Activated T-cell treated with anti-CD3 and anti-CD28 coated beads, Interleukin-2, amount 50 U/mL, for 48 hours (primary cell): ENCODE measurements around the gene SRRT.
A peak's percentile ranks its signal among the peaks of the same experiment; 100 is the strongest.

Experiments used
- DNase-seq, 2 experiments: peaks; one replicate each; pipeline ENCODE4 v3.0.0-alpha.2; 2020

SRRT gene

DNA sequence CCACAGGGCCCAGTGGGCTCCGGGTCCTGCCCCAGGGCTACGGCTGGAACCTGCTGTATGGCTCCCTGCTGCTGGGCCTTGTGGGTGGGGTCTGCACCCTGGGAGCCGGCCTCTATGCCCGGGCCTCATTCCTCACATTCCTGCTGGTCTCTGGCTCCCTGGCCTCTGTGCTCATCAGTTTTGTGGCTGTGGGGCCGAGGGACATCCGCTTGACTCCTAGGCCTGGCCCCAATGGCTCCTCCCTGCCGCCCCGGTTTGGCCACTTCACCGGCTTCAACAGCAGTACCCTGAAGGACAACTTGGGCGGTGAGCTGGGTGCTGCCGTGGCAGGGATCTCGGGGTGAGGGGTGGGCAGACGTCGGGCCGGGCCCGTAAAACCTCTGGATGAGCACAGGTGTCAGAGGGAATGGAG, 18.0 kb upstream of the SRRT start:
- no peak for DNase-seq

DNA sequence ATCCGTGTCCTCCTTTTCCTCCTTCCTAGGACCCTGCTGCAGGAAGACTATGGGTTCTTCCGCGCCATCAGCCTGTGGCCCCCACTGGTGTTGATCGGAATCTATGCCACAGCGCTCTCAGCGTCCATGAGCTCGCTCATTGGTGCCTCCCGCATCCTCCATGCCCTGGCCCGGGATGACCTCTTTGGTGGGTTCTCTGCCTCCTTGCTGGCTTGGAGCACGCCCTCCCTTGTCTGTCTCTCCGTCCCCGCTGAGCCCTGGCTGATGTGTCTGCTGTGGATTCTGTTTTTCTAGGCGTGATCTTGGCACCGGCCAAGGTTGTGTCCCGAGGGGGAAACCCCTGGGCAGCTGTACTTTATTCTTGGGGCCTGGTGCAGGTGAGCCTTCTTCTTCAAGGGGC, 15.0 kb upstream of the SRRT start:
- DNase-seq: no peak

DNA sequence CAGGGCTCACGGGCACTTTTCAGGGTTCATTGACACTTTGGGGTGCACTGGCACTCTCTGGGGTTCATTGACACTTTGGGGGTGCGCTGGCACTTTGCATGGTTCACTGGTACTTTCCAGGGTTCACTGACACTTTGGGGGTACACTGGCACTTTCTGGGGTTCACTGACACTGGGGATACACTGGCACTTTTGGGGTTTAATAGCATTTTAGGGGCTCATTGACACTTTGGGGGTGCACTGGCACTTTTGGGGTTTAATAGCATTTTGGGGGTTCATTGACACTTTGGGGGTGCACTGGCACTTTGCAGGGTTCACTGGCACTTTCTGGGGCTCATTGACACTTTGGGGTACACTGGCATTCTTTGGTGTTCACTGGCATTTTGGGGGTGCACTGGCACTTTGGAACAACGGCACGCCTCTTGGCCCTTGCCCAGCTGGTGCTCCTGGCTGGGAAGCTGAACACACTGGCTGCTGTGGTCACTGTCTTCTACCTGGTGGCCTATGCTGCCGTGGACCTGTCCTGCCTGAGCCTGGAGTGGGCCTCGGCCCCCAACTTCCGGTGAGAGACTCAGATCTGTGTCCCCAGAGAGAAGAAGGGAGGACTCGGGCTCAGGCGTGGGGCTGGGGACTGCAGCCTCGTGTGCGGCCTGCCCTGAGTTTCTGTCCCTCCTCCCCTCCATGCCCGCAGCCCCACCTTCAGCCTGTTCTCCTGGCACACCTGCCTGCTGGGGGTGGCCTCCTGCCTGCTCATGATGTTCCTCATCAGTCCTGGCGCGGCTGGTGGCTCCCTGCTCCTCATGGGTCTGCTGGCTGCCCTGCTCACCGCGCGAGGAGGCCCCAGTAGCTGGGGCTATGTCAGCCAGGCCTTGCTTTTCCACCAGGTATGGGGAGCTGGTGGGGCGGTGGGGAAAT, 13.9 kb upstream of the SRRT start:
- DNase-seq: no peak

DNA sequence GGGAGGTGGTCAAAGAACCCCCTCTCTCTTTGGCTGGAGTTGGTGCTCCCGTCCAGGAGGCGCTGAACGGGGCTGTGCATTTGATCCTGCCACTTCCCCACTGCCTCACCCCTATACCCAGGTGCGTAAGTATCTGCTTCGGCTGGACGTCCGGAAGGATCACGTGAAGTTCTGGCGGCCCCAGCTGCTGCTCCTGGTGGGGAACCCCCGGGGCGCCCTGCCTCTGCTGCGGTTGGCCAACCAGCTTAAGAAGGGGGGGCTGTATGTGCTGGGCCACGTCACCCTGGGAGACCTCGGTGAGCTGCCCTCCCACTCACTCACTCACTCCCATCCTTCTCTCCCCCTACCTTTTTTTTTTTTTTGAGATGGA, 13.3 kb upstream of the SRRT start:
- DNase-seq: no peak

DNA sequence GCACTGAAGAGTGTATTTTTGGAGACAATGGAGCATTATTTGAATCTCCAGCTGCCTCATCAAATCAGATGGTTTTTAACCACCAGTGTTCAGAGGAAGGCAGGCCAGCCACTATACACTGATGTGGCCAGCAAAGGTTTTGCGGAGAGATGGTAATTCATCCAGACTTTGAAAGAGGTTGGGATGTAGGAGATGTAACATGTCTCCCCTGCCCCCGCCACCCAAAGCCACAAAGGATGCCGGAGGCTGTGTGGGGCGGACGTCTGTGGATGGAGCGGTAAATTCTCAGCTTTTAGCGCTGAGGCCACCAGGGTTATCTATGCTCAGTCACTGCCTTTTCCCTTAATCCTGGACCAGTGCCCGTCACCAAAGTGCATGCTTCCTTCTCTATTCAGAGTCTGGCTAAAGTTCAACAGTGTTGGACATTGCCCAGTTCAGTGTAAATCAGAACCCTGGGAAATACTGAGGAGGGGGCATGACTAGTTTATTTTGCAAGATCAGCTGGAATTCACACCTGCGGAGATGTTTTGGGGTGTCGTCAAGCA, 11.4 kb upstream of the SRRT start:
- no peak for DNase-seq

DNA sequence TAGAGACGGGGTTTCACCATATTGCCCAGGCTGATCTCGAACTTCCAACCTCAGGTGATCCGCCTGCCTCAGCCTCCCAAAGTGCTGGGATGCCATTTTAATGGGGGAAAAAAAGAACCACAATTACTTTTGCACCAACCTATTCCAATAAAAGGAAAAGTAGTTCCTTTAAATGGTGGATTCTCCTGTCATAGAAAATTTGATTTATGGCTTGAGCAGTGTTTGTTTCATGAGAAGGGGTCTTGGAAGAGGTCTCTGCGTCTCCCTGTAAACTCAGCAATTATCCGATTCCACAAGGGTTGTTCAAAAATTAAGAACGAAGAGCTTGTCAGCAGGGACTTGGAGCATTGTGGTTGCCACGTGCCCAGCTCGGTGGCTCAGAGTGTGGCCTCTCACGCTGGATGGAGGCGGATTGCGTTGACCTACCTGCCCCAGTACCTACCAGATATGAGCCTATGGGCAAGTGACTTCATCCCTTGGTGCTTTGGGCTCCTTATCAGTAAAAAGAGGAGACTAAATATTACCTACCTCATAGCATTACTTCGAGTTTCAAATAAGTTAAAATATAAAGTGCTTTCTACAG, 10.5 kb upstream of the SRRT start:
- no peak for DNase-seq

DNA sequence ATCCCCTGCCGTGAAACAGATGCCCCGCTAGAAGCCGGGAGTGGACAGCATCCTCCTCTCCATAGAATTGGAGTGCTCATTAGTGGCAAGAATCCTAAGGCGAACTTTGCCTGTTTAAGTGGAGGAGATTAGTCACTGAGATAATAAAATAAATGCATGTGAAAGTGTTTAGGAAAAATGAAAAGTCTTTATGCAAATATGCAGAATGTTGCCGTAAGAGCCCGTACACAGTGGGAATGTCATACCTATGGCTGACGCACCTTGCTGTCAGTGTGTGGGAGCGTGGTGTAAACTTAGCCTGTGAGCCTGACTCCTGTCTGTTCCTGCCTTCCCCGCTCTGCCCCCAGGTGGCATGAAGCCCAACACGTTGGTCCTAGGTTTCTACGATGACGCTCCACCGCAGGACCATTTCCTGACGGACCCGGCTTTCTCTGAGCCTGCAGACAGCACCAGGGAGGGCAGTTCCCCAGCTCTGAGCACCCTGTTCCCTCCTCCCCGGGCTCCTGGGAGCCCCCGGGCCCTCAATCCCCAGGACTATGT, 9.5 kb upstream of the SRRT start:
- no peak for DNase-seq

DNA sequence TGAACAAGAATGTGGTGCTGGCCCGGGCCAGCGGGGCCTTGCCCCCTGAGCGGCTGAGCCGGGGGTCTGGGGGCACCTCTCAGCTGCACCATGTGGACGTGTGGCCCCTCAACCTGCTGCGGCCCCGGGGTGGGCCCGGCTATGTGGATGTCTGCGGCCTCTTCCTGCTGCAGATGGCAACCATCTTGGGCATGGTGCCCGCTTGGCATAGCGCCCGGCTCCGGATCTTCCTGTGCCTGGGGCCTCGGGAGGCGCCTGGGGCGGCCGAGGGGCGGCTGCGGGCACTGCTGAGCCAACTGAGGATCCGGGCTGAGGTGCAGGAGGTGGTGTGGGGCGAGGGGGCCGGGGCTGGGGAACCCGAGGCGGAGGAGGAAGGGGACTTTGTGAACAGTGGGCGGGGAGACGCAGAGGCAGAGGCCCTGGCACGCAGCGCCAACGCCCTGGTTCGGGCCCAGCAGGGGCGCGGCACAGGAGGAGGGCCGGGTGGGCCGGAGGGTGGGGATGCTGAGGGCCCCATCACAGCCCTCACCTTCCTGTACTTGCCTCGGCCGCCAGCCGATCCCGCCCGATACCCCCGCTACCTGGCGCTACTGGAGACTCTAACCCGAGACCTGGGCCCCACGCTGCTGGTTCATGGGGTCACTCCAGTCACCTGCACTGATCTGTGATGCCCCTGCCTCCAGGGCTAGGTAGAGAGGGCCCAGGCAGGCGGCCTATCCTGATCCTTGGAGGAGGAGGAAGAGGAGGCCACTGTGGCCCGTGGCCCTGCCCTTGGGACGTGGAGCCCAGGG, 8.8 kb upstream of the SRRT start:
- peak; percentile 54 to 65 for DNase-seq

DNA sequence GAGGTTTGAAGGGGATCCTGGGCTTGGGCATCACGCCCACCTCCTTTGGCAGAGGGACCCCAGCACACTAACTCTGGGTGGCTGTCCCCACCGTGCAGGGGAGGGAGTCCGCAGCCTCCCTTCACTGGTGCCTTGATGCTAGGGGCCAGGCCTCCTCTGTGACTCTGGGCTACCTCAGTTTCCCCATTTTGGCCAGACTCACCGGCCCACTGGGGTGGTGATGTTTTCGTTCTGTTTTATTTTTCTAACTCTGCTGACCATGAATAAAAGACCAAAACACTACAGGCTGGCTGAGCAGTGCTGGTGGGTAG, 8.2 kb upstream of the SRRT start:
- DNase-seq: no peak

DNA sequence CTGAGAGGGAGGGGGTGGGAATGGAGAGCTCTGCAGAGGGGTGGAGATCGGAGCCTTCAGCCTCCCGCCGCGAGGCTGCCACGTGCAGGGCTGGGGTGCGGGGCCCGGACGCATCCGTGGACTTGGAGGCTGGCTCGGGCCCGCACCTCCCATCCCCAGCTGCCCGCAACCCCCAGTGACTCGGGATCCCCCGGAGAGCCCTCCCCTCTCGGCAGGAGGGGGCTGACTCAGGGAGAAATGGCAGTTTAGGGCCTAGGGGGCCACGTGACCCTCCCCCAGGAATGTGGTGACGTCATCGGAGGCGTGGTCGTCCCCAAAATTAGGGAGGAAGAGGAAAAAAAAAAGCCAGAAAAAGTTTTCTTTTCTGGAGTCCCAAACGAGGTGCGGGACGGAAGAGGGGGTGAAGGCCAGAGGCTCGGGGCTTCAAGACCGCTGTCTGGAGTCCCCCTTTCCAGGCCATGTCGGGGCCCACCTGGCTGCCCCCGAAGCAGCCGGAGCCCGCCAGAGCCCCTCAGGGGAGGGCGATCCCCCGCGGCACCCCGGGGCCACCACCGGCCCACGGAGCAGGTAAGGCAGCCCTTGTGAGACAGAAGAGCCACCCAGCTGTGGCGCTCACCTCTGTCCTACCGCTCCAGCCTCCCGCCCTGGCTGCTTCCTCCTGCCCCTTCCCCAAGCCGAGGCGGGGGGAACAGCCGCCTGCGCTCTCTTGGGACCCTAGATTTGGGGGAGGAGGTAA, 7.7 kb upstream of the SRRT start, which contains the start of gene TRIP6:
Gene TRIP6 (plus strand): TSS at position 348 of the 736 bp plus-strand sequence. CDS start 111 bp downstream, at position 459.
- peak; percentile 81 for DNase-seq

DNA sequence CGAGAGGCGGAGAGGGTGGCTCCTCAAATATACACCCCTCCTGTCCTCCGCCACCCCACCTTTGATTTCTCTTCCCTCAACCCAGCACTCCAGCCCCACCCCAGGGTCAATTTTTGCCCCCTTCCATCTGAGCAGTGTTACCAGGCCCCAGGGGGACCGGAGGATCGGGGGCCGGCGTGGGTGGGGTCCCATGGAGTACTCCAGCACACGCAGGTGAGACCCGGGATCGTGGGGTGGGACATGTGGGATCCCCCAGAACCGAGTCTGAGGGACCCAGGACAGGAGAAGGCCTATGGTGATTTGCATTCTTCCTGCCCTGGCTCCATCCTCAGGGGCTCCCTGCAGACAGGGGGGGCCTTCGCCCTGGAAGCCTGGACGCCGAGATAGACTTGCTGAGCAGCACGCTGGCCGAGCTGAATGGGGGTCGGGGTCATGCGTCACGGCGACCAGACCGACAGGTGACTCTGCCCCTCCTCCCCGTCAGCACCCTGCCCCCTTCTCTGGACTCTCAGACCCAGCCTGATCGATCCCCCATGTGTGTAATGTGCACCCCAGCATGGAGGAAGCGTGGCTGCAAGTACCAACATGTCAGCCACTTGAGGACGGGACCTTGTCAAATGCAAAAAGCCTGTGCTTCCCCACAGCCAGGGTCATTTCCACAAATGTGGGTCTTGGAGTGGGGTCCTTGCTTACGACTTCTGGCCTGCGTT, 7.0 kb upstream of the SRRT start:
- DNase-seq: no peak

DNA sequence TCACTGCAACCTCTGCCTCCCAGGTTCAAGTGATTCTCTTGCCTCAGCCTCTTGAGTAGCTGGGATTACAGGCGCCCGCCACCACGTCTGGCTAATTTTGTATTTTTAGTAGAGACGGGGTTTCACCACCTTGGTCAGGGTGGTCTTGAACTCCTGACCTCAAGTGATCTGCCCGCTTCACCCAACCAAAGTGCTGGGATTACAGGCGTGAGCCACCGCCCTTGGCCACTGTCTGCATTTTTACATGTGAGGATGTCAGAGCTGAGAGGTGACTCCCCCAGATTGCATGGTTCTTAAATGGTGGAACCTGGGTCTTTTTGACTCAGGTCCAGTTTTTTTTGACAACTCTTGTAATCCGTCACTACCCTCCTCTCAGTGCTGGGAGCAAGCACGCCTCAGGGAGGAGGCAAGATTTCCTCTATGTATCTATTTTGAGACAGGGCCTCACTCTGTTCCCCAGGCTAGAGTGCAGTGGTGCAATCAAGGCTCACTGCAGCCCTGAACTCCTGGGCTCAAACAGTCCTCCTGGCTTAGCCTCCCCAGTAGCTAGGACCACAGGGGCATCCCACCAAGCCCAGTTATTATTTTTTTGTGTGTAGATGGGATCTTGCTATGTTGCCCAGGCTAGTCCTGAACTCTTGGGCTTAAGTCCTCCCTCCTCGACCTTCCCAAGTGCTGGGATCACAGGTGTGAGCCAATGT, 1.2 kb upstream of the SRRT start:
- DNase-seq: no peak

DNA sequence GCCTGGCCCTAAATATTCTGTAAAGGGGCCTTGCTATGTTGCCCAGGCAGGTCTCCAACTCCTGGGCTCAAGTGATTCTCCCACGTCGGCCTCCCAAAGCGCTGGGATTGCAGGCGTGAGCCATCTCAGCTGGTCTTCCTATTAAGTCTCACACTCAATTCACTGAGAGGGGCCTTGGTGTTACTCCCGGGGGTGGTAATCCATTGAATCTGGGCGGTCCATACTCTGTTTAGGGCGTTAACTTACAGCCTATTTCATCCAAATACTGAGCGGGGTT, 665 bp upstream of the SRRT start:
- no peak for DNase-seq

DNA sequence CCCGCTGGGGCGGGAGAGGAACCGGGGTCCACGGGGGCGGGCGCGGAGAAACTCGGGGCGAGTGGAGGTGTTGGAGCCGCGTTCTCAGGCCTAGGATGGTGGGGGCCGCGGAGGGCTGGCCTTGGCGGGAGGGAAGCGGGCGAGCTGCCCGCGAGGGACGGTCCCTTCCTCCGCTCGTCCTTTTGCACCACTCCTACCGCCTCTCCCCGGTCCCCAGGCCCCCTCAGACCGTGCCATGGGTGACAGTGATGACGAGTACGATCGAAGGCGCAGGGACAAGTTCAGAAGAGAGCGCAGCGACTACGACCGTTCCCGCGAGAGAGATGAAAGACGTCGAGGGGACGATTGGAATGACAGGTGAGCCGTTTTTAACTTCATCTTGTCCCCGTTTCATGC, 451 bp downstream of the SRRT start:
- peak in 1 of 2 experiments; percentile 65 for DNase-seq

DNA sequence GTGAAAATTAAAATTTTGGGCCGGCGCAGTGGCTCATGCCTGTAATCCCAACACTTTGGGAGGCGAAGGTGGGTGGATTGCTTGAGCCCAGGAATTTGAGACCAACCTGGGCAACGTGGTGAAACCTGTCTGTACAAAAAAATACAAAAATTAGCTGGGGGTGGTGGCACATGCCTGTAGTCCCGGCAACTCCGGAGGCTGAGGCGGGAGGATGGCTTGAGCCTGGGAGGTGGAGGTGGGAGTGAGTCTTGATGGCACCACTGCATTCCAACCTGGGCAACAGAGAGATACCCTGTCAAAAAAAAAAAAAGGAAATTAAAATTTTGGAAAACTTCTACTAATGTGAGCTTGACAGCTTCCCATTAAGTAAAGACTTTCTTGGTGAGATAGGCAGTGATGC, 3.1 kb downstream of the SRRT start:
- DNase-seq: no peak

DNA sequence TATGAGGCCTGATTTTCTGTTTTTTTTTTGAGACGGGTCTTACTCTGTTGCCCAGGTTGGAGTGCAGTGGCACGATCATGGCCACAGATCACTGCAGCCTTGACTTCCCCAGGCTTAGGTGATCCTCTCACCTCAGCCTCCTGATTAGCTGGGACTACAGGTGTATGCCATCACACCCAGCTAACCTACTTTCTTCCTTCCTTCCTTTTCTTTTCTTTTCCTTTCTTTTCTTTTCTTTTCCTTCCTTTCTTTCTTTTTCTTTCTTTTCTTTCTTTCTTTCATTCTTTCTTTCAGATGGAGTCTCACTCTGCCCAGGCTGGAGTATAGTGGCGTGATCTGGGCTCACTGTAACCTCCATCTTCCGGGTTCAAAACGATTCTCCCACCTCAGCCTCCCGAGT, 3.8 kb downstream of the SRRT start:
- DNase-seq: no peak

DNA sequence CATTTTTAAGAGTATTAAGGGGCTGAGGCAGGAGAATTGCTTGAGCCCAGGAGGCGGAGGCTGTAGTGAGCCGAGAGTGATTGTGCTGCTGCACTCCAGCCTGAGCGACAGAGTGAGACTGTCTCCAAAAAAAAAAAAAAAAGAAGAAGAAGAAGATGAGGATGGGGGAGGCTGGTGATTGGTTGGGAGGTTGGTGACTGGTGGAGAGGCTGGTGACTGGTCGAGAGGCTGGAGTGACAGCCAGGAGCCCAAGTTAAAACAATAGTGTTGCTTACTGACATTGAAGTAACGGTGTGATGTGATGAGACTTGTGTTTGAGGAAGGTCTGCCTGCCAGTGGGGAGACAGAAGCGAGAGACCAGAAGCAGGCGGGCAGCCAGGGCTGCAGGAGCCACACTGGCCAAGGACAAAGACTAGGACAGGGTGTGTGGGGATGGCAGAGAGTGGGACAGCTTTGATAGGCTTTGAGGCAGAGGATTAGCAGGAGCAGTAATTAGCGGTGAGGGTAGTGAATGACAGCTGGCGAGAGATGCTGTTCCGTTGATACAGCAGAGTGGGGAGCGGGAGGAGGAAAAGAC, 4.9 kb downstream of the SRRT start:
- no peak for DNase-seq

DNA sequence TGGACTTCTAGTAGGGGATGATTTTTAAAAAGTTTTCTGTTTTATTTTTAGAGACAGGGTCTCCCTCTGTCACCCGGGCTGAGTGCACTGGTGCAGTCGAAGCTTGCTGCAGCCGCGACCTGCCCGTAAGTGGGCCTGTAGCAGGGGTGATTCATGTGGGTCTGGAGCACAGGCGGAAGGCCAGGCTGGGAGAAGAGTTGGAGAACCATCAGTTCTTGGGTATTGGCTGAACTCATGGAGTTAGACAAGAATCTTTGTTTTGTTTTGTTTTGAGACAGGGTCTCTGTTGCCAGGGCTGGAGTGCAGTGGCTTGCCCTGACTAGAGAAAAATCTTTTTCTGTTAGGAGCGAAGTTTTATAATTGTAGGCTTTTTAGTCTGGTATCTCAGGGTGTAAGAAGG, 5.7 kb downstream of the SRRT start:
- no peak for DNase-seq

DNA sequence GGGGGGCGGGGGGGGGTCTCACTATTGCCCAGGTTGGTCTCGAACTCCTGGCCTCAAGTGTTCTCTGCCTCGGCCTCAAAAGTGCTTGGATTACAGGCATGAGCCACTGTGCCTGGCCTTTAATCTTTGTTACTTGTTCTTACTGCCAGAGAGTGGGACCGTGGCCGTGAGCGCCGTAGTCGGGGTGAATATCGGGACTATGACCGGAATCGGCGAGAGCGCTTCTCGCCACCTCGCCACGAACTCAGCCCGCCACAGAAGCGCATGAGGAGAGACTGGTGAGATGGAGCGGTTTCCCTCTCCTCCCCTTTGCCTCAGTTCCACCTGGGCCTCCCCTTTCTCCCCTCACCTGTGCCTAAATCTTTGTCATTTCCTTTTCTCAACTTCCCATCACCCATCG, 6.2 kb downstream of the SRRT start:
- no peak for DNase-seq

DNA sequence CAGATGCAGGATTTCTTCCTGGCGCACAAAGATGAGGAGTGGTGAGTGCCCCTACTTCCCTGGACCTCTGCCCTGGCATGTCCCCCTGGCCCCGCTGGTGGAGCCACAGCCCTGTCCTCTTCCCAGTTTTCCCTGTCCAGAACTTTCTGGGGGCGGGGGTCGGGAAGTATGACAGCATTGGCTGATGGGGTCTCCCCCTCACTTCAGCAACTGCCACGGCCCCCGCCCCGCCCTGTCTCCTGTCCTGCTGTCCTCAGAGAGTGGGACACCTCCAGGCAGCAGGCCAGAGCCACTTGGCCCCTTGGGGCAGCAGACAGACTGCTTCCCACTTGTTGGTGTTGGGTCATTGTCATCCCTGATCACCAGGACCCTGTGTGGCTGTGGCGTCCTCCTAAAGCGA, 7.3 kb downstream of the SRRT start:
- no peak for DNase-seq
